GM23338 (cell line): ENCODE data around the gene ALOX12. TPM values are rescaled to one million over a fixed set of nuclear protein-coding genes. Genes with fewer than 3 reads are reported as not detected.
A peak's percentile ranks its signal among the peaks of the same experiment; 100 is the strongest.

Source experiments
- ATAC-seq: fragments of 200-7000 bp; cut with Tn5 transposase; 3 replicates; pipeline ENCODE4 v1.9.1; 2020
- DNase-seq: peaks from one replicate; pipeline ENCODE4 v3.0.0-alpha.2; 2015; ENCODE audit warnings: low spot score
- H2AFZ ChIP-seq: fragments of 200-600 bp; sonication (generic); 2 replicates; pipeline ENCODE4 v1.8.0; 2016; ENCODE audit warnings: antibody characterized with exemption, mild to moderate bottlenecking, moderate library complexity
- H3F3A ChIP-seq: fragments of 200-600 bp; sonication (generic); replicated peaks from 2 replicates; pipeline ENCODE4 v1.8.0; 2017; ENCODE audit warnings: antibody characterized with exemption, mixed run types, low read depth
- H3K27ac ChIP-seq: fragments of 200-600 bp; sonication (generic); 2 replicates; pipeline ENCODE4 v1.6.1; 2016; ENCODE audit warnings: low read depth
- H3K27me3 ChIP-seq: fragments of 200-600 bp; sonication (generic); 2 replicates; pipeline ENCODE4 v1.8.0; 2016; ENCODE audit warnings: mild to moderate bottlenecking, mixed run types, moderate library complexity; ENCODE audit not compliant: insufficient read depth
- H3K36me3 ChIP-seq: fragments of 200-600 bp; sonication (generic); 2 replicates; pipeline ENCODE4 v1.8.0; 2016; ENCODE audit warnings: mild to moderate bottlenecking; ENCODE audit not compliant: insufficient read depth
- H3K4me1 ChIP-seq: fragments of 200-600 bp; sonication (generic); 2 replicates; pipeline ENCODE4 v1.8.0; 2016; ENCODE audit warnings: mild to moderate bottlenecking, moderate library complexity; ENCODE audit not compliant: insufficient read depth
- H3K4me2 ChIP-seq: fragments of 200-600 bp; sonication (generic); 2 replicates; pipeline ENCODE4 v1.7.1; 2017; ENCODE audit warnings: mixed run types
- H3K4me3 ChIP-seq: fragments of 200-600 bp; sonication (generic); 2 replicates; pipeline ENCODE4 v1.6.1; 2016; ENCODE audit warnings: mixed run types
- H3K79me2 ChIP-seq: fragments of 200-600 bp; sonication (generic); replicated peaks from 2 replicates; pipeline ENCODE4 v1.8.0; 2017; ENCODE audit warnings: mild to moderate bottlenecking; ENCODE audit not compliant: insufficient read depth
- H3K9me2 ChIP-seq: fragments of 200-600 bp; sonication (generic); 2 replicates; pipeline ENCODE4 v1.8.0; 2017; ENCODE audit not compliant: insufficient read depth
- H4K20me1 ChIP-seq: fragments of 200-600 bp; sonication (generic); replicated peaks from 2 replicates; pipeline ENCODE4 v1.8.0; 2017; ENCODE audit warnings: mild to moderate bottlenecking; ENCODE audit not compliant: insufficient read depth
- H3K27ac Mint-ChIP-seq: 2 replicates; pipeline ENCODE4 v1.8.0; 2020; ENCODE audit warnings: inconsistent platforms, mild to moderate bottlenecking, moderate library complexity, mixed read lengths
- H3K27me3 Mint-ChIP-seq: 3 replicates; pipeline ENCODE4 v1.8.0; 2022; ENCODE audit warnings: low read depth, mild to moderate bottlenecking, moderate library complexity, mixed read lengths, inconsistent platforms; ENCODE audit not compliant: insufficient read depth, poor library complexity
- H3K36me3 Mint-ChIP-seq: 3 replicates; pipeline ENCODE4 v1.8.0; 2021; ENCODE audit warnings: low read depth, mild to moderate bottlenecking, inconsistent platforms, moderate library complexity, mixed read lengths
- H3K4me1 Mint-ChIP-seq: 3 replicates; pipeline ENCODE4 v1.8.0; 2020; ENCODE audit warnings: mild to moderate bottlenecking, inconsistent platforms, mixed read lengths
- H3K4me3 Mint-ChIP-seq: 3 replicates; pipeline ENCODE4 v1.8.0; 2021; ENCODE audit warnings: moderate library complexity, mild to moderate bottlenecking, inconsistent platforms, mixed read lengths
- H3K9me3 Mint-ChIP-seq: 3 replicates; pipeline ENCODE4 v1.8.0; 2020; ENCODE audit warnings: moderate library complexity, mild to moderate bottlenecking, inconsistent platforms, mixed read lengths
- EZH2phosphoT487 ChIP-seq: fragments of 200-600 bp; sonication (generic); IDR thresholded peaks from one replicate; pipeline ENCODE4 v1.8.1; 2018; ENCODE audit warnings: antibody characterized with exemption; ENCODE audit not compliant: unreplicated experiment
- JUNB ChIP-seq: IDR thresholded peaks from one replicate; pipeline ENCODE4 v1.6.1; 2016; ENCODE audit warnings: antibody characterized with exemption; ENCODE audit not compliant: unreplicated experiment
- STAT1 ChIP-seq: IDR thresholded peaks from one replicate; pipeline ENCODE4 v1.6.1; 2016; ENCODE audit warnings: antibody characterized with exemption; ENCODE audit not compliant: unreplicated experiment
- ZNF331 ChIP-seq: fragments of 250-450 bp; sonication (Bioruptor Pico); IDR thresholded peaks from 2 replicates; pipeline ENCODE4 v1.5.0; 2020; ENCODE audit warnings: low read depth, mild to moderate bottlenecking, moderate library complexity
- polyA plus RNA-seq: library from polyadenylated mRNA; unstranded; fragments of >200 nt; fragmentation: Nextera tagmentation; extraction: Ambion mirVana; gene quantifications from 2 replicates; pipeline ENCODE4 v1.2.1, GENCODE V29; 2016
- total RNA-seq: library from RNA; depleted of rRNA; stranded (reverse); fragments of >200 nt; shearing (Covaris generic); gene quantifications from 2 replicates; pipeline ENCODE4 v1.2.3, GENCODE V29; 2014
- TF ChIP-seq, protein P1 (sequence below): IDR thresholded peaks from 2 replicates; pipeline ENCODE4 v1.6.1; 2016; ENCODE audit warnings: antibody characterized with exemption
- TF ChIP-seq, protein P2 (sequence below): fragments of 250-450 bp; sonication (Bioruptor Pico); IDR thresholded peaks from 2 replicates; pipeline ENCODE4 v1.5.0; 2020; ENCODE audit warnings: mild to moderate bottlenecking, moderate library complexity
- TF ChIP-seq, protein P3 (sequence below), 2 experiments: fragments of 200-600 bp in 1 of 2; sonication (generic) in 1 of 2; conservative IDR thresholded peaks; 2 replicates each; pipeline versions ENCODE4 v1.5.1 to v1.6.1; 2016 to 2017; ENCODE audit warnings: antibody characterized with exemption in 2 of 2, low read depth in 2 of 2, mild to moderate bottlenecking in 2 of 2, moderate library complexity in 1 of 2

Gene ALOX12
- total and polyA plus RNA-seq, 2 experiments from 2014 or later, result 1.2 to 1.8 TPM

DNA sequence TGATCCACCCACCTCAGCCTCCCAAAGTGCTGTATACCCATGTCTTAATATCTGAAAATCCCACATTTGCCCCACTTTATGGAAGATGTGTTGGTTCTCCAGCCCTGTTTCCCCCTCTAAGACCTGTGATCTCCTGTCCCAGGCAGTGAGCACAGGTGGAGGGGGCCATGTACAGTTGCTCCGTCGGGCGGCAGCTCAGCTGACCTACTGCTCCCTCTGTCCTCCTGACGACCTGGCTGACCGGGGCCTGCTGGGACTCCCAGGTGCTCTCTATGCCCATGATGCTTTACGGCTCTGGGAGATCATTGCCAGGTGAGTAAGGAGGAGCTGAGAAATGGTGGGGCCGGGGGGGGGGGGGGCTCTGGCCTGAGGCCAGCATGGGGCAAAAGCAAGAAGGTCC lies 9.9 kb downstream of the ALOX12 start:
- no peaks in the 10 kb centered on the region for H3K27me3 ChIP-seq
- H3K9me2 ChIP-seq, result no peaks in the 10 kb centered on the region
- H3K27ac ChIP-seq, result no peak overlapping the region
- Mint-ChIP-seq H3K36me3 (peaks cover 12% of the 10 kb centered on the region), H3K4me3 (no peak overlapping the region), H3K27ac (no peak overlapping the region), H3K4me1 (0 out of 3 replicates have a peak, but pooled peaks cover 4% of the 10 kb centered on the region), H3K27me3 (peaks cover 5% of the 10 kb centered on the region), H3K9me3 (no peaks in the 10 kb centered on the region)
- H3K79me2 ChIP-seq, result peaks cover 4% of the 10 kb centered on the region
- no peak overlapping the region for H2AFZ ChIP-seq
- no peak for TF ChIP-seq JUNB
- TF ChIP-seq, protein P1, sequence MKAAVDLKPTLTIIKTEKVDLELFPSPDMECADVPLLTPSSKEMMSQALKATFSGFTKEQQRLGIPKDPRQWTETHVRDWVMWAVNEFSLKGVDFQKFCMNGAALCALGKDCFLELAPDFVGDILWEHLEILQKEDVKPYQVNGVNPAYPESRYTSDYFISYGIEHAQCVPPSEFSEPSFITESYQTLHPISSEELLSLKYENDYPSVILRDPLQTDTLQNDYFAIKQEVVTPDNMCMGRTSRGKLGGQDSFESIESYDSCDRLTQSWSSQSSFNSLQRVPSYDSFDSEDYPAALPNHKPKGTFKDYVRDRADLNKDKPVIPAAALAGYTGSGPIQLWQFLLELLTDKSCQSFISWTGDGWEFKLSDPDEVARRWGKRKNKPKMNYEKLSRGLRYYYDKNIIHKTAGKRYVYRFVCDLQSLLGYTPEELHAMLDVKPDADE, result no peak
- no peak for TF ChIP-seq STAT1
- TF ChIP-seq, protein P2, sequence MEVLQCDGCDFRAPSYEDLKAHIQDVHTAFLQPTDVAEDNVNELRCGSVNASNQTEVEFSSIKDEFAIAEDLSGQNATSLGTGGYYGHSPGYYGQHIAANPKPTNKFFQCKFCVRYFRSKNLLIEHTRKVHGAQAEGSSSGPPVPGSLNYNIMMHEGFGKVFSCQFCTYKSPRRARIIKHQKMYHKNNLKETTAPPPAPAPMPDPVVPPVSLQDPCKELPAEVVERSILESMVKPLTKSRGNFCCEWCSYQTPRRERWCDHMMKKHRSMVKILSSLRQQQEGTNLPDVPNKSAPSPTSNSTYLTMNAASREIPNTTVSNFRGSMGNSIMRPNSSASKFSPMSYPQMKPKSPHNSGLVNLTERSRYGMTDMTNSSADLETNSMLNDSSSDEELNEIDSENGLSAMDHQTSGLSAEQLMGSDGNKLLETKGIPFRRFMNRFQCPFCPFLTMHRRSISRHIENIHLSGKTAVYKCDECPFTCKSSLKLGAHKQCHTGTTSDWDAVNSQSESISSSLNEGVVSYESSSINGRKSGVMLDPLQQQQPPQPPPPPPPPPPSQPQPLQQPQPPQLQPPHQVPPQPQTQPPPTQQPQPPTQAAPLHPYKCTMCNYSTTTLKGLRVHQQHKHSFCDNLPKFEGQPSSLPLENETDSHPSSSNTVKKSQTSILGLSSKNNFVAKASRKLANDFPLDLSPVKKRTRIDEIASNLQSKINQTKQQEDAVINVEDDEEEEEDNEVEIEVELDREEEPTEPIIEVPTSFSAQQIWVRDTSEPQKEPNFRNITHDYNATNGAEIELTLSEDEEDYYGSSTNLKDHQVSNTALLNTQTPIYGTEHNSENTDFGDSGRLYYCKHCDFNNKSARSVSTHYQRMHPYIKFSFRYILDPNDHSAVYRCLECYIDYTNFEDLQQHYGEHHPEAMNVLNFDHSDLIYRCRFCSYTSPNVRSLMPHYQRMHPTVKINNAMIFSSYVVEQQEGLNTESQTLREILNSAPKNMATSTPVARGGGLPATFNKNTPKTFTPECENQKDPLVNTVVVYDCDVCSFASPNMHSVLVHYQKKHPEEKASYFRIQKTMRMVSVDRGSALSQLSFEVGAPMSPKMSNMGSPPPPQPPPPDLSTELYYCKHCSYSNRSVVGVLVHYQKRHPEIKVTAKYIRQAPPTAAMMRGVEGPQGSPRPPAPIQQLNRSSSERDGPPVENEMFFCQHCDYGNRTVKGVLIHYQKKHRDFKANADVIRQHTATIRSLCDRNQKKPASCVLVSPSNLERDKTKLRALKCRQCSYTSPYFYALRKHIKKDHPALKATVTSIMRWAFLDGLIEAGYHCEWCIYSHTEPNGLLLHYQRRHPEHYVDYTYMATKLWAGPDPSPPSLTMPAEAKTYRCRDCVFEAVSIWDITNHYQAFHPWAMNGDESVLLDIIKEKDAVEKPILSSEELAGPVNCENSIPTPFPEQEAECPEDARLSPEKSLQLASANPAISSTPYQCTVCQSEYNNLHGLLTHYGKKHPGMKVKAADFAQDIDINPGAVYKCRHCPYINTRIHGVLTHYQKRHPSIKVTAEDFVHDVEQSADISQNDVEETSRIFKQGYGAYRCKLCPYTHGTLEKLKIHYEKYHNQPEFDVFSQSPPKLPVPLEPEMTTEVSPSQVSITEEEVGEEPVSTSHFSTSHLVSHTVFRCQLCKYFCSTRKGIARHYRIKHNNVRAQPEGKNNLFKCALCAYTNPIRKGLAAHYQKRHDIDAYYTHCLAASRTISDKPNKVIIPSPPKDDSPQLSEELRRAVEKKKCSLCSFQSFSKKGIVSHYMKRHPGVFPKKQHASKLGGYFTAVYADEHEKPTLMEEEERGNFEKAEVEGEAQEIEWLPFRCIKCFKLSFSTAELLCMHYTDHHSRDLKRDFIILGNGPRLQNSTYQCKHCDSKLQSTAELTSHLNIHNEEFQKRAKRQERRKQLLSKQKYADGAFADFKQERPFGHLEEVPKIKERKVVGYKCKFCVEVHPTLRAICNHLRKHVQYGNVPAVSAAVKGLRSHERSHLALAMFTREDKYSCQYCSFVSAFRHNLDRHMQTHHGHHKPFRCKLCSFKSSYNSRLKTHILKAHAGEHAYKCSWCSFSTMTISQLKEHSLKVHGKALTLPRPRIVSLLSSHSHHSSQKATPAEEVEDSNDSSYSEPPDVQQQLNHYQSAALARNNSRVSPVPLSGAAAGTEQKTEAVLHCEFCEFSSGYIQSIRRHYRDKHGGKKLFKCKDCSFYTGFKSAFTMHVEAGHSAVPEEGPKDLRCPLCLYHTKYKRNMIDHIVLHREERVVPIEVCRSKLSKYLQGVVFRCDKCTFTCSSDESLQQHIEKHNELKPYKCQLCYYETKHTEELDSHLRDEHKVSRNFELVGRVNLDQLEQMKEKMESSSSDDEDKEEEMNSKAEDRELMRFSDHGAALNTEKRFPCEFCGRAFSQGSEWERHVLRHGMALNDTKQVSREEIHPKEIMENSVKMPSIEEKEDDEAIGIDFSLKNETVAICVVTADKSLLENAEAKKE, result no peak
- peaks cover 14% of the 10 kb centered on the region; the same call in 1 of the 2 replicates for H4K20me1 ChIP-seq
- DNase-seq (no peak), ATAC-seq (no peak)
- no peak overlapping the region for H3K4me2 ChIP-seq
- H3K36me3 ChIP-seq, result no peaks in the 10 kb centered on the region
- 0 out of 2 replicates have a peak, but pooled peaks cover 2% of the 10 kb centered on the region for H3F3A ChIP-seq
- H3K4me1 ChIP-seq, result no peaks in the 10 kb centered on the region
- no peak overlapping the region for H3K4me3 ChIP-seq

DNA sequence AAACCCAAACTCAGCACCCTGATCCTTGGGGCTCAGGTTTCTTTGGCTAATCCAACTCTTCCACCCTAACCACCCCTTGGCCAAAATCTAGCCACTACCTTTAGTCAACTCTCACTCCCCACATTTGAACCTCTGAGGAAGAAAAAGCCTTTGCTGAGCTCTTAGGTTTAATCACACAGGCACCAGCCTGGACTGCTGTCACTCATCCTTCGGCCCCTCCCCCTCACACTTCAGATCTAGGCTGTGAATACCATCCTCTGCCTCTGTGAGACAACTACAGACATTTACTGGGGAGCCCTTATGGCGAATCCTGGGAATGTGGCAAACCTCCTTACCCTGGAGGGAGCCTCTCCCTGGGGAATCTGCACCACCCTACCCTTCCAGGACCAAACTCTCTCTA lies 11.3 kb downstream of the ALOX12 start:
- Histone ChIP-seq H3K27me3 (no peaks in the 10 kb centered on the region), H2AFZ (no peak overlapping the region), H3K79me2 (peaks cover 16% of the 10 kb centered on the region), H3K4me1 (0 out of 2 replicates have a peak, but pooled peaks cover 4% of the 10 kb centered on the region), H4K20me1 (peaks cover 13% of the 10 kb centered on the region; the same call in 1 of the 2 replicates), H3K36me3 (no peaks in the 10 kb centered on the region), H3K27ac (no peak overlapping the region), H3K9me2 (no peaks in the 10 kb centered on the region), H3K4me3 (no peak overlapping the region), H3F3A (0 out of 2 replicates have a peak, but pooled peaks cover 2% of the 10 kb centered on the region), H3K4me2 (no peak overlapping the region)
- DNase-seq, result peak; percentile 11
- Mint-ChIP-seq H3K36me3 (peaks cover 7% of the 10 kb centered on the region; the same call in 2 of the 3 replicates), H3K4me1 (peaks cover 11% of the 10 kb centered on the region; the same call in 2 of the 3 replicates), H3K9me3 (no peaks in the 10 kb centered on the region; the same call in 2 of the 3 replicates), H3K27ac (no peak overlapping the region), H3K27me3 (peaks cover 7% of the 10 kb centered on the region), H3K4me3 (no peak overlapping the region)
- ATAC-seq, result no peak
- TF ChIP-seq, protein P1, result no peak
- no peak for TF ChIP-seq ZNF331 (CRISPR knock-in tag)
- no peak for TF ChIP-seq EZH2phosphoT487
- TF ChIP-seq STAT1, result no peak
- TF ChIP-seq, protein P3, sequence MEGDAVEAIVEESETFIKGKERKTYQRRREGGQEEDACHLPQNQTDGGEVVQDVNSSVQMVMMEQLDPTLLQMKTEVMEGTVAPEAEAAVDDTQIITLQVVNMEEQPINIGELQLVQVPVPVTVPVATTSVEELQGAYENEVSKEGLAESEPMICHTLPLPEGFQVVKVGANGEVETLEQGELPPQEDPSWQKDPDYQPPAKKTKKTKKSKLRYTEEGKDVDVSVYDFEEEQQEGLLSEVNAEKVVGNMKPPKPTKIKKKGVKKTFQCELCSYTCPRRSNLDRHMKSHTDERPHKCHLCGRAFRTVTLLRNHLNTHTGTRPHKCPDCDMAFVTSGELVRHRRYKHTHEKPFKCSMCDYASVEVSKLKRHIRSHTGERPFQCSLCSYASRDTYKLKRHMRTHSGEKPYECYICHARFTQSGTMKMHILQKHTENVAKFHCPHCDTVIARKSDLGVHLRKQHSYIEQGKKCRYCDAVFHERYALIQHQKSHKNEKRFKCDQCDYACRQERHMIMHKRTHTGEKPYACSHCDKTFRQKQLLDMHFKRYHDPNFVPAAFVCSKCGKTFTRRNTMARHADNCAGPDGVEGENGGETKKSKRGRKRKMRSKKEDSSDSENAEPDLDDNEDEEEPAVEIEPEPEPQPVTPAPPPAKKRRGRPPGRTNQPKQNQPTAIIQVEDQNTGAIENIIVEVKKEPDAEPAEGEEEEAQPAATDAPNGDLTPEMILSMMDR (conservative IDR thresholded peaks at IDR 0.05; ENCODE audit: low read depth in 2 of 2), result no peak
- no peak for TF ChIP-seq JUNB
